NT2/D1 (cell line): ENCODE results near the gene LCN9.

Source experiments
- SUZ12 ChIP-seq: IDR thresholded peaks from 2 replicates; pipeline ENCODE4 v1.6.1; 2011; ENCODE audit not compliant: insufficient read length, insufficient read depth; ENCODE audit errors: extremely low read depth
- YY1 ChIP-seq: IDR thresholded peaks from 2 replicates; pipeline ENCODE4 v1.6.1; 2011; ENCODE audit not compliant: insufficient read length, insufficient read depth
- ZNF274 ChIP-seq: IDR thresholded peaks from 2 replicates; pipeline ENCODE4 v1.6.1; 2011; ENCODE audit warnings: mild to moderate bottlenecking, low read depth, low read length

DNA sequence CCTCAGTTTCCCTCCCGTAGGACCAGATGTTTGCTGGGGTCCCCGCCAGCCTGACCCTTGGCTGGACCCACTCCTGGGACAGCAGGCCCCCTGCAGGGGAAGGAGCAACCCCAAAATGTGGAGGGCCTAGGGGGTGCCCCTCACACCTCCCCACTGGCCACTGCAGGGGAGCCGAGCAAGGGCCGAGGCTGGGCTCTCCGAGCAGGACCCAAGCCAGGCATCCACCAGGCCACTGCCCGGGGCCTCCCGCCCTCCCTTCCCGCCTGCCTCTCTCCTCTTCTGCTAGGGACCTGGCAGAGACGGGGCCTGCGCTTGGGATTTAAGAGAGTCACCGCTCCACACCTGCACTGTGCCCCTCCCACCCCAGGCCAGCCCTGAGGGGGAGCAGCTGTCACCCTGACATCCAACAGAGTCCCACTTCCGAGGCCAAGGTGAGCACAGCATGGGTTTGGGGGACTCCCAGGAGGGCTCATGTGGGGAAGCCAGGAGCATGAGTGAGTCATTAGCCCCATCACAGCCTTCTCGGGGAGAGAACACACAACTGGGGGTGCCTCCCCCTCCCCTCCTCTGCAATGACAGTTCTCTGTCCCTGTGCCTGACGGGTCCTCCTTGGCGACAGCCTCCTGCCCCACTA lies 20.4 kb downstream of the LCN9 start:
- TF ChIP-seq YY1 (no peak), SUZ12 (no peak), ZNF274 (no peak)
